ENCODE data around the gene GDE1. TPM values are rescaled to one million over a fixed set of nuclear protein-coding genes. Genes with fewer than 3 reads are reported as not detected.

The GDE1 gene
- total and polyA plus RNA-seq, 9 of the 15 experiments (the other 6 are each of a cell fraction or from before 2014, with no cell fraction given) = 18.8 to 40.5 (median 22.3) TPM

DNA sequence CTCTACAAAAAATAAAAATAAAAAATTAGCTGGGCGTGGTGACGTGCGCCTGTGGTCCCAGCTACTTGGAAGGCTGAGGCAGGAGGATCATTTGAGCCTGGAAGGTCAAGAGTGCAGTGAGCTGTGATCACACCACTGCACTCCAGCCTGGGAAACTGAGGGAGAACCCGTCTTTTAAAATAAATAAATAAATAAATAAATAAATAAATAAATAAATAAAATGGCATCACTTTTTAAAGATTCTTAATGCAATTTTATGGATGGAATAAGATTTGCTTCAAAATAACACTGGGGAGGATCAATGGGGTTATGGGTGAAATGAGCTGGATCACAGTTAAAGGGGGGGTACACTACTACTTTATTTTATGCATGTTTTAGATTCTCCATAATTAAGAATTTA is 14.9 kb downstream of the GDE1 start (continued):
- no peak for TF ChIP-seq ZNF589 (CRISPR knock-in tag; IDR thresholded peaks at IDR 0.05; ENCODE audit: low read depth)
- no peak for TF ChIP-seq HOXB6 (CRISPR knock-in tag; IDR thresholded peaks at IDR 0.05; ENCODE audit: borderline replicate concordance)
- no peak for TF ChIP-seq SMAD1 (IDR thresholded peaks at IDR 0.05; ENCODE audit: low read depth, low read length, partially characterized antibody)
- TF ChIP-seq DPF2 (IDR thresholded peaks at IDR 0.05) = no peak
- TF ChIP-seq BACH1 (tag; IDR thresholded peaks at IDR 0.05) = no peak
- no peak for TF ChIP-seq CBX3 (IDR thresholded peaks at IDR 0.05; ENCODE audit: borderline replicate concordance in 1 of 2, low read length in 2 of 2)
- TF ChIP-seq, protein P1, sequence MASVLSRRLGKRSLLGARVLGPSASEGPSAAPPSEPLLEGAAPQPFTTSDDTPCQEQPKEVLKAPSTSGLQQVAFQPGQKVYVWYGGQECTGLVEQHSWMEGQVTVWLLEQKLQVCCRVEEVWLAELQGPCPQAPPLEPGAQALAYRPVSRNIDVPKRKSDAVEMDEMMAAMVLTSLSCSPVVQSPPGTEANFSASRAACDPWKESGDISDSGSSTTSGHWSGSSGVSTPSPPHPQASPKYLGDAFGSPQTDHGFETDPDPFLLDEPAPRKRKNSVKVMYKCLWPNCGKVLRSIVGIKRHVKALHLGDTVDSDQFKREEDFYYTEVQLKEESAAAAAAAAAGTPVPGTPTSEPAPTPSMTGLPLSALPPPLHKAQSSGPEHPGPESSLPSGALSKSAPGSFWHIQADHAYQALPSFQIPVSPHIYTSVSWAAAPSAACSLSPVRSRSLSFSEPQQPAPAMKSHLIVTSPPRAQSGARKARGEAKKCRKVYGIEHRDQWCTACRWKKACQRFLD (CRISPR knock-in tag; IDR thresholded peaks at IDR 0.05) = no peak
- no peak for TF ChIP-seq ZSCAN32 (CRISPR knock-in tag; IDR thresholded peaks at IDR 0.05)
- TF ChIP-seq GATA2 (CRISPR knock-in tag; IDR thresholded peaks at IDR 0.05) = no peak
- TF ChIP-seq RBM39 (optimal IDR thresholded peaks at IDR 0.05; ENCODE audit: low read depth, low read length) = no peak
- TF ChIP-seq EZH2 (IDR thresholded peaks at IDR 0.05; ENCODE audit: borderline replicate concordance, low read depth, low read length) = no peak
